Measurements from ENCODE around the gene PGK1.
"Not testable (repeated sequence)": the region's sequence is repeated elsewhere in the genome, so short reads cannot be mapped to it uniquely, and the experiment has no call there.

The PGK1 gene

GRCh38 chrX:78116766-78117165 is 12.7 kb downstream of the PGK1 start:
- DNase-seq = no peak

DNA sequence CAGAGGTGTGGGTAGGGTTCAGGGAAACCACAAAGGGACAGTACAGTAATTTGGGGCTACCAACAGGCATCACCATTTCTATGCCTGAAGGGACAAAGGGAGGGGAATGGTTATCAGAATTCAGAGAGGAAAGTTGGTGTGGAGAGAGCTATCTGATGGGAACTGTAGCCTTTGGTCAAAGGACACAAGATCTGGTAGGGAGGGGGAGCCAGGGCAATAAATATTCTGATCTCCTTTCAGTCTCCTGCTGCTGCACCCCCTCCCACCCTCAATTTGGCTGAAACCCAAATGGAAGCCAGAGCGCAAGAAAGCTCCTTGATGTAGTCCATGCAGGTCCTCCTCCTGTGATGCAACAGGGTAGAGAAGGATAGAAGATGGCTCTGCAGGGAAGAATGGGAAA is 14.6 kb downstream of the PGK1 start:
- DNase-seq = no peak

DNA sequence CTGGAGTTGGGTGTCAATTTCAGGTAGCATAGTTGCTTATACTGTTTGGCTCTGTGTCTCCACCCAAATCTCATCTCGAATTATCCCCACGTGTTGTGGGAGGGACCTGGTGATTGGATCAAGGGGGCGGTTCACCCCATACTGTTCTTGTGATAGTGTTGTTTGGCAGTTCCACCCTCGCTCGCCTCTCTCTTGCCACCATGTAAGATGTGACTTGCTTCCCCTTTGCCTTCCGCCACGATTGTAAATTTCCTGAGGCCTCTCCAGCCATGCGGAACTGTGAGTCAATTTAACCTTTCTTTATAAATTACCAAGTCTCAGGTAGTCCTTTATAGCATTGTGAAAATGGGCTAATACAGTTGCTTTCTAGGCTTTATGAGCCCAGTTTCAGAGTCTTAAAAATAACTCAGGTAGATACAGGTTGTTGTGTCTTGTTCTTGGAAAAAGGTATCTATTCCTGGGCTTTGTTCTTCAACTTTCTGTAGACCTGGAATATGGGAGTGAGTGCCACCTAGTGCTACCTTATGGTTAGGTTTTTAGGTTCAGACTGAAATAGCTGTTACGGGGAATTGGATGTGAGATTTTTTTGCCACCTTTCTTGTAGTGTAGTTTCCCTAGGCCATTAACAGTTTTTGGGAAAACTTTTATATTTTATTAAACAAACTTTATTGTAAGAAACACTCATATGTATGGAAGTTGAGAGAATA is 15.6 kb downstream of the PGK1 start:
- no peak for DNase-seq

- DNase-seq = no peak
Observed at GRCh38 chrX:78123190-78123589, 19.1 kb downstream of the PGK1 start.

- DNase-seq = no peak
Observed at GRCh38 chrX:78124307-78124706, 20.3 kb downstream of the PGK1 start.

DNA sequence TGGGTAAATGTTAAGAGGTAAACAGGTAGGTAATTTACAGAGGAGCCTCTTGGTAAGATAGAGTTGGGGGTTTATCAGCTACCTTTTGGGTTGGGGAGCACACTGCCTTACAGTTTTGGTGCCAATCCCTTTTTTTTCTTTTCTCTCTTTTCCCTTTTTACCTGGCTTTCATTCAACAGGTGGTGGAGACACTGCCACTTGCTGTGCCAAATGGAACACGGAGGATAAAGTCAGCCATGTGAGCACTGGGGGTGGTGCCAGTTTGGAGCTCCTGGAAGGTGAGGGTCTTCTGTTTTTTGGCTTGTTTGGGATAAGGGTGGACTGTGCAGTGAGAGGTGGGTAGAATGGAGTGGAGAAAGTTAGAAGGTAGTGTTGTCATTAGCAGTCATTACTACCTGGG is 21.1 kb downstream of the PGK1 start:
- DNase-seq = no peak

DNA sequence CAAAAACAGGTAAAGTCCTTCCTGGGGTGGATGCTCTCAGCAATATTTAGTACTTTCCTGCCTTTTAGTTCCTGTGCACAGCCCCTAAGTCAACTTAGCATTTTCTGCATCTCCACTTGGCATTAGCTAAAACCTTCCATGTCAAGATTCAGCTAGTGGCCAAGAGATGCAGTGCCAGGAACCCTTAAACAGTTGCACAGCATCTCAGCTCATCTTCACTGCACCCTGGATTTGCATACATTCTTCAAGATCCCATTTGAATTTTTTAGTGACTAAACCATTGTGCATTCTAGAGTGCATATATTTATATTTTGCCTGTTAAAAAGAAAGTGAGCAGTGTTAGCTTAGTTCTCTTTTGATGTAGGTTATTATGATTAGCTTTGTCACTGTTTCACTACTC is 21.7 kb downstream of the PGK1 start:
- DNase-seq = not testable (repeated sequence)

- DNase-seq = no peak
Observed at GRCh38 chrX:78129714-78130113, 25.7 kb downstream of the PGK1 start.

- no peak for DNase-seq
Observed at GRCh38 chrX:78130396-78130795, 26.3 kb downstream of the PGK1 start.

- no peak for DNase-seq
Observed at GRCh38 chrX:78131117-78131516, 27.1 kb downstream of the PGK1 start.

DNA sequence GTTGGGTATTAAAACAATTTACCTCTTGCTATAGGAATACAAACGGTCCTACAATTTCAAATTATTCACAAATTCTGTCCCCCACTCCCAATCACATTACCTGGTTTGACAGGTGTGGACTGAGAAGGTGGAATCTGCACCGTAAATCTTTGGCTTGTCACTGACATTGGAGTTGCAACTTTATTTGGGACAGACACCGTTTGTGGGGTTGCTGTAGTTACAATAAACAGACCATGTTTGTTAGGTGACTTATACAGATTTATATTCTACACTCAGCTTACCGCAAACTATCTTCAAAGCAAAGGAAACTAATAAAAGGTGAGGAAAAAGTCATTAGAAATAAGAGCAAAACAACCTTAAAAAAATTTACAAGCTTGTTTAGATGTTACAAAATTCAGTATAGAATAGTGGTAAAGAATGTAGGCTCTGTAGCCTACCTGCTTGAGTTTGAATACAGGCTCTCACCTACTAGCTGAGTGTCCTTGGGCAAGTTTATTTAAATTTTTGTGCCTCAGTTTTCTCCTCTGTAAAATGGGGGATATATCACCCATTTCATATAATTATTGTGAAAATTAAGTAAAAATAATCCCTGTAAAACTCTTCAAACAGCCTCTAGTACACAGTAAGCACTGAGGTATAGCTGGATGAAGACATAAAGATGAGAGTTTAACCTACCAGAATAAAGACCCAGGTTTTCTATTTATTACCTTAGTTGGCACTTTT is 29.4 kb downstream of the PGK1 start:
- DNase-seq = no peak

DNA sequence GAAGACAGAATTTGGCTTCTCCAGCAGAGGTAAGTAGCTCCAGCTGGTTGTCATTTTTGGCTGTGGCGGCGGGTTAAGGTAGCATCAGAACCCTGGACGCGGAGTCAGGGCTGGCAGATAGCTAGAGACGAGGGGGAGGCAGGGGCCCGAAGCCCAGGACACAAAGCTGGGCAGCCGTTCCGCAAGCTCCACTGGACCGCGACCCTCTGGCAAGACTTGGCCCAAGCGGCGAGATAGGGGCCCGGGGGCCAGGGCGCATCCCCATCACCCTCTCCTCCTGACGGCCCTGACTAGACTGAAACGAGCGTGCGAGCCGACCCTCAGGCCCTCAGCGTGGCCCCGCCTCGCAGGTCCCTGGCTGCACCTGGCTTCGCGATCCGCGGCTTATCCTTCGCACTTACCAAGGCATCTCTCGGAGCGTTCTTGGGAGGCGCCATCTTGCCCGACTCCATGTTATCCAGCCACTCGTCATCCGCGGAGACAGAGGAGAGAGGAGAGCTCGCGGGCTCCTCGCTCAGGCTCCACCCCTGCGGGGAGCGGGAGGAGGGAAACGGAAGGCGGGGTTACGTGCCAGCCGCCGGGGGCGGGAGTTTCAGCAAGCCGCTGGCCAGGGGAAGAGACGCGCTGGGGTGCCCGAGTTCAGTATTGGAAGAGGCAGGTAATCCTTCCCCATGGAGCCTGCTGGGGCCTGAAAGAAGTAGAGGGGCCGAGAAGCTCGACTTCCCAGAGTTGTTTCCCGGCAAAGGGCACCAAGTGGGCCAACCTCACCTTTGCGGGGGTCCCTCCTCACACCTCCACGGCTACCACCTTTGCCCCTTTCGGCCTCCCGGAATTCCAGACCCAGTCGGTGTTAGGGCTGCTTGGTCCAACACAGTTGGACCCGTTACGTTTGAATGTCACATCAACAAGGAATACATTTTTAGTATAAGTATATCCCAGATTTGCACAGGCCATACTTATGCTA is 35.4 kb downstream of the PGK1 start, which contains the start of gene TAF9B:
Gene TAF9B, minus strand, starts transcription at position 491 of the 964 bp plus-strand sequence. Its CDS starts 39 bp downstream, at position 452.
- DNase-seq = peak; percentile 68

GRCh38 chrX:78140206-78140605 is 36.2 kb downstream of the PGK1 start:
- no peak for DNase-seq

GRCh38 chrX:78147002-78147540 is 43.0 kb downstream of the PGK1 start:
- not testable (repeated sequence) for DNase-seq

DNA sequence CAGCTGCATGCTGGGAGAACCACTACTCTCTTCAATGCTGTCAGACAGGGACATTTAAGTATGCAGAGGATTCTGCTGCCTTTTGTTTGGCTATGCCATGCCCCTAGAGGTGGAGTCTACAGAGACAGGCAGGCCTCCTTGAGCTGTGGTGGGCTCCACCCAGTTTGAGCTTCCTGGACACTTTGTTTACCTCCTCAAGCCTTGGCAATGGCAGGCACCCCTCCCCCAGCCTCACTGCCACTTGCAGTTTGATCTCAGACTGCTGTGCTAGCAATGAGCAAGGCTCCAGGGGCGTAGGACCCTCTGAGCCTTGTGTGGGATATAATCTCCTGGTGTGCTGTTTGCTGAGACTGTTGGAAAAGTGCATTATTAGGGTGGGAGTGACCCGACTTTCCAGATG is 53.3 kb downstream of the PGK1 start:
- DNase-seq = not testable (repeated sequence)

DNA sequence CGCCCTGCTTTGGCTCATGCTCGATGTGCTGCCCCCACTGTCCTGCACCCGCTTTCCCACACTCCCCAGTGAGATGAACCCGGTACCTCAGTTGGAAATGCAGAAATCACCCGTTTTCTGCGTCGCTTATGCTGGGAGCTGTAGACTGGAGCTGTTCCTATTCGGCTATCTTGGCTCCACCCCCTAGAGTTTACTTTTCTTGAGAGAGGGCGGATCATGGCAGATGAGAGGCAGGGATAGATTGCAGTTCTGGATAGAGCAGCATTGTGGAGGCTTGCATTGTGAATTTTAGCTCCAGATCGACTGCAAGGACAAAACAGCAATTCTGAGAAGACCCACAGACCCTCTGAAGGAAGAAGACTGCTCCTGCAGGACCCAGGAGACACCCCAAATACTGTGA is 53.8 kb downstream of the PGK1 start:
- DNase-seq = not testable (repeated sequence)

DNA sequence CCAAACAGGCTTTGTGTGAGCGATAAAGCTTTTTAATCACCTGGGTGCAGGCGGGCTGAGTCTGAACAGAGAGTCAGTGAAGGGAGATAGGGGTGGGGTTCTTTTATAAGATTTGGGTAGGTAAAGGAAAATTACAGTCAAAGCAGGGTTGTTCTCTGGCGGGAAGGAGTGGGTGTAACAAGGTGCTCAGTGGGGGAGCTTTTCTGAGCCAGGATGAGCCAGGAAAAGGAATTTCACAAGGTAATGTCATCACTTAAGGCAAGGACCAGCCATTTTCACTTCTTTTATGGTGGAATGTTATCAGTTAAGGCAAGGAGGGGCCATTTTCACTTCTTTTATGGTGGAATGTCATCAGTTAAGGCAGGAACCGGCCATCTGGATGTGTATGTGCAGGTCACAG is 56.7 kb downstream of the PGK1 start:
- not testable (repeated sequence) for DNase-seq

DNA sequence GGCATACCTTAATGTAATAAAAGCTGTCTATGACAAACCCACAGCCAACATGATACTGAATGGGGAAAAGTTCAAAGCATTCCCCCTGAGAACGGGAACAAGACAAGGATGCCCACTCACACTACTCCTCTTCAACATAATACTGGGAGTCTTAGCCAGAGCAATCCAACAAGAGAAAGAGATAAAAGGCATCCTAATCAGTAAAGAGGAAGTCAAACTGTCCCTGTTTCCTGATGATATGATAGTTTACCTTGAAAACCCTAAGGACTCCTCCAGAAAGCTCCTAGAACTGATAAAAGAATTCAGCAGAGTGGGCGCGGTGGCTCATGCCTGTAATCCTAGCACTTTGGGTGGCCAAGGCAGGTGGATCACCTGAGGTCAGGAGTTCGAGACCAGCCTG is 59.1 kb downstream of the PGK1 start:
- not testable (repeated sequence) for DNase-seq

- no peak for DNase-seq
Observed at GRCh38 chrX:78165425-78165824, 61.4 kb downstream of the PGK1 start.

GRCh38 chrX:78168065-78168464 is 64.0 kb downstream of the PGK1 start:
- DNase-seq = no peak
